ENCODE results near the gene IFIH1.

The IFIH1 gene

DNA sequence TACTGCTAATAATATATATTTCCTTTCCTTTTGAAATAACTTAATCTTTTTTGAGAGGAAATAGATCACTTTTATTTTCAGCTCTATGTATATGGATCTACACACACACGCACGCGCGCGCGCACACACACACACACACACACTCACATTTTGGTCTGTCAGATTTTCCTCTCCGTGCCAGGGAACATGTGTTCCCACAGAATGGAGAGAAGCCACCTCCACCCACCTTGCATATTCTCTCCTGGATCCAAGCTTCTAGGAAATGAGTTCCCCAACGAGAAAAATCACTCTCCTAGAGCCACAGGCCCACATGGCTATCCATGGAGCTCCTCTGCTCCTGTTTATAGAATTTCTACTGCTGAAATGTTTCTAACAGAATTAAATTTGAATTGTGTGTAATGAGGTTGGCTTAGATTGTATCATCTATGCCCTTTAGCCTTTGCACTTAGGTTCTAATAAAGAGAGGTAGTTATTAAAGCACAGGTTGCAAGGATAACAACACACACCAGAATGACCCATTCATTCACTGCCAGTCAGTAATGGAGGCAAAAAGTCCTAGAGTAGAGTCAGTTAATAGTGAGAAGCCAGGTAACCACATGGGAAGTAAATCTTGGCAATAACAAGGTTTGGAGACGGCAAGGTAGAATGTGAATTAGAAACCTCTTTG is 19.7 kb downstream of the IFIH1 start:
- in situ Hi-C loops (cut with MboI; ENCODE audit: low sequenced_read_pairs), result loop anchor here (5.0 kb wide), 1 partner anchor 77 kb away; no protein-coding TSS in a partner anchor
- Histone ChIP-seq H3K27me3 (ENCODE audit: low read depth) (peaks cover 7% of the 10 kb centered on the region; the same call in 1 of the 2 replicates), H3K36me3 (replicated peaks) (no peaks in the 10 kb centered on the region), H3K4me3 (no peak overlapping the region), H3K9me3 (no peaks in the 10 kb centered on the region), H3K4me1 (no peaks in the 10 kb centered on the region)
- DNase-seq (ENCODE audit: low spot score in 2 of 2), result no peak

DNA sequence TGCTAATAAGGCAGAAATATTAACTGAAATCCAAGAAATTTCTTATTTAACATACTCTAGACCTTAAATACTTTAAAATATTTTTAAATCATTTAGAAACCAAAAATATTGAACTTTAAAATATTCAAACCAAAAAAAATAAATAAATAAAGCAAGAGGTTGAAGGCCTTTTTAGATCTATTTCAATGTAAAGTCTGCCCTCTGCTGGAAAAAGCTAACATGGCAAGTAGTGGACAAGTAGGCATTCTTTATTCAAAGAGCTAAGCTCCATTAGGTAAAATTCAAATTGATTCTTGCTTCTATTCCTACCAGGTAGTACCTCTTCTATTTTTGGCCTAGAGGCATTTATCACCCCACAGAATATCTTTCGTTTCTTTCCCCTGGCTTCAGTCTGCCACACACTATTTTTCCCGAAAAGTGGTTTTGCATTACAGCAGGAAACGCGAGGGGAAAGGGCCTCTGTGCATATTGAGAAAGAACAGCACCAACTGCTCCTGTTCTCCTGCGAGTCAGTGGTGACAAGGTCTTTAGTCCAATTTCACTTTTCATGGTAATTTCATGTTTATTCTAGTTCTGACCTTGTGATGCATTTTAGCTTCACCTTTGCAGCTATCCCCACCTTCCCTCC is 20.4 kb downstream of the IFIH1 start:
- peak; percentile 61 to 83 for DNase-seq (ENCODE audit: low spot score in 2 of 2)
- in situ Hi-C loops (cut with MboI; ENCODE audit: low sequenced_read_pairs), result loop anchor here (5.0 kb wide), 1 partner anchor 76 kb away; no protein-coding TSS in a partner anchor
- no peaks in the 10 kb centered on the region for H3K4me1 ChIP-seq
- no peak overlapping the region for H3K4me3 ChIP-seq
- H3K36me3 ChIP-seq (replicated peaks), result no peaks in the 10 kb centered on the region
- H3K27me3 ChIP-seq (ENCODE audit: low read depth), result peaks cover 7% of the 10 kb centered on the region; the same call in 1 of the 2 replicates
- H3K9me3 ChIP-seq, result no peaks in the 10 kb centered on the region

DNA sequence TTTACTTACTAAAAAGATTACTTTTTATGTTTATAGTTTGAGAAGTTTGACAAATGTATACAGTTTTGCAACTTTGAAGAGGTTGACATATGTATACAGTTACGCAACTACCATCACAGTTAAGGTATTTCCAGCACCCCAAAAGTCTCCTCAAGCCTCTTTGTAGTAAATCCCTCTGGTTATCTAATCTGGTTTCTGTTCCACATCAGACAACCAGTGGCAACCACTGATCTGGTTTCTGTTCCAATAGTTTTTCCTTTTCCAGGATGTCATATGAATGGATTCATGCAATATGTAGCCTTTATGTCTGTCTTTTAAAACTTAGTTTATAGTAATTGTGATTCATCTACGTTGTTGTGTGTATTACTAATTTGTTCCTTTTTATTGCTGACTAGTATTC is 23.5 kb downstream of the IFIH1 start:
- in situ Hi-C loops (cut with MboI; ENCODE audit: low sequenced_read_pairs), result loop anchor here (5.0 kb wide), 1 partner anchor 73 kb away; no protein-coding TSS in a partner anchor
- Histone ChIP-seq H3K4me1 (no peaks in the 10 kb centered on the region), H3K9me3 (no peaks in the 10 kb centered on the region), H3K27me3 (ENCODE audit: low read depth) (peaks cover 7% of the 10 kb centered on the region; the same call in 1 of the 2 replicates), H3K36me3 (replicated peaks) (no peaks in the 10 kb centered on the region), H3K4me3 (no peak overlapping the region)
- DNase-seq (ENCODE audit: low spot score in 2 of 2), result no peak

DNA sequence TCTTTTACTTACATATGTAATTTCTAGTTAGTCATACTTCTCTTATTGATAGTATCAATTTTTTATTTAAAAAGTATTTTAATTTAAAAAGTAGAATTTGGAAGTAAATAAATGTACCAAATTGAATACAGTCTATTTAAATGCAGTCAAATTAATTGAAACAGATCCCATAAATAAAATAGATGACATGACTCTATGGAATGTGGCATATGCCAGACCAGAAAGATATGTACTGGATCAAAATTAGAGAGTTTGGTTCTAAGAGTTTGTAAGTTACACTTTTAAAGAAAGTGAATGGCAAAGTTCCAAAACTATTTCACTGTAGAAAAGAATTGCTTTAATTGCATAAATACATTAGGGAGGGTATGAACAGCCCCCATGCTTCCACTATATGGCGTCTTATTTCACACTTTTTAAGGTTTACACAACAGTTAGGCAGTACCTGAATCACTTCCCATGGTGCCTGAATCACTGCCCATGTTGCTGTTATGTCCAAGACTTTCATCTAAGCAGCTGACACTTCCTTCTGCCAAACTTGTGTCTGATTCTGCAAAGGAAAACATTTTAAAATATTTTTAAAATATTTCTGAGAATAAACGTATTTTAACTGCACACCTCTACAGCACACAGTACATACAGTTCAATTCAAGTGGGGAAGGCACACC is 25.2 kb downstream of the IFIH1 start:
- no peak for DNase-seq (ENCODE audit: low spot score in 2 of 2)
- Histone ChIP-seq H3K27me3 (ENCODE audit: low read depth) (peaks cover 7% of the 10 kb centered on the region), H3K9me3 (no peaks in the 10 kb centered on the region), H3K36me3 (replicated peaks) (no peaks in the 10 kb centered on the region), H3K4me1 (no peaks in the 10 kb centered on the region), H3K4me3 (no peak overlapping the region)
- in situ Hi-C loops (cut with MboI; ENCODE audit: low sequenced_read_pairs), result no loop called here

DNA sequence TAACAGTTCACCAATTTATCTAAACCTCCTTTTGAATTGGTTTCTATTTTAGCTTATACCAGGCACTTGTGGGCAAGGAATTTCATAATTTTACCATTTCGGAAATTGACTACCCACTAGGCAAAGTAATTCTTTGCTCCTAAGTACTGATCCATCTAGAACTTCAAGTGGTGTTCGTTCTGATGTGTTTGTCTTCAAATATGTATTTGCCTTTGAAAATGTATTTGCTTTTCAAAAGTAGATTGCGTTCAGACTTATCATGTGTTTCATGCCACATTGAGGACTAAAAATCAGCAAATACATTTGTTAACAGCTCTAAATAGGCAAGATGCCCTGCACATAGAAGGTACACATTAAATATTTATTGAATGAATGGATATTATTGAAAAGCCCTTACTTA is 26.7 kb downstream of the IFIH1 start:
- Histone ChIP-seq H3K4me1 (no peaks in the 10 kb centered on the region), H3K4me3 (no peak overlapping the region), H3K9me3 (no peaks in the 10 kb centered on the region), H3K27me3 (ENCODE audit: low read depth) (peaks cover 7% of the 10 kb centered on the region), H3K36me3 (replicated peaks) (no peaks in the 10 kb centered on the region)
- in situ Hi-C loops (cut with MboI; ENCODE audit: low sequenced_read_pairs), result no loop called here
- DNase-seq (ENCODE audit: low spot score in 2 of 2), result no peak

DNA sequence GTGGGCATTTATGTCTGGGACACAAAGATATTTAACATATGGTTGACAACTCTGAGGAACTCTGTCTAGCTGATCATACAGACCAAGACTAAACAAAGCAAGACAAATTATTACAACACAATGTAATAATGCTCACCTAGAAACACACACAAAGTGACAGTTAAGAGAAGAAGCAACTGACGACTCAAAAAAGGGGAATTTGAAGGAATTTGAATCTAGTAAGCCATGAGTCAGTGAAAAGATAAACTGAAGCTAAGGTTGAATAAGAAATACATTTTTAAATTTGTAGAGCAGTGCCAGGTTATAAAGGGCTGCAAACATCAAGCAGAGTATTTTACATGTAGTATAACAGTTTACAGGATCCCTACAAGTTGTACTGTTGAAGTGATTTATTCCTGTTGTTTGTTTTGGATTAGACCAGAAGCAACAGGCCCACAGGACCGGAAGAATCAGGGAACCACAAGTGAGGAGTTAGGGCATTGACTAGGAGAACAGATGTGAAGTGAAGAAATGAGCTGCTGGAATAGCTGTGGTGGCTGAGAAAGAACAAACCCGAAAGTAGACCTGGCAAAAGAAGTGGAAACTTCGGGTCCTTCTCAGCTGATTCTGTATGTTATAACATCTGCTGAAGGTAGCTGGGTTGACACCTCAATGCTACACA is 35.6 kb downstream of the IFIH1 start:
- in situ Hi-C loops (cut with MboI; ENCODE audit: low sequenced_read_pairs), result no loop called here
- Histone ChIP-seq H3K4me3 (no peak overlapping the region), H3K27me3 (ENCODE audit: low read depth) (peaks cover 4% of the 10 kb centered on the region; the same call in 1 of the 2 replicates), H3K36me3 (replicated peaks) (no peaks in the 10 kb centered on the region), H3K4me1 (no peaks in the 10 kb centered on the region), H3K9me3 (no peaks in the 10 kb centered on the region)
- DNase-seq (ENCODE audit: low spot score in 2 of 2), result no peak

DNA sequence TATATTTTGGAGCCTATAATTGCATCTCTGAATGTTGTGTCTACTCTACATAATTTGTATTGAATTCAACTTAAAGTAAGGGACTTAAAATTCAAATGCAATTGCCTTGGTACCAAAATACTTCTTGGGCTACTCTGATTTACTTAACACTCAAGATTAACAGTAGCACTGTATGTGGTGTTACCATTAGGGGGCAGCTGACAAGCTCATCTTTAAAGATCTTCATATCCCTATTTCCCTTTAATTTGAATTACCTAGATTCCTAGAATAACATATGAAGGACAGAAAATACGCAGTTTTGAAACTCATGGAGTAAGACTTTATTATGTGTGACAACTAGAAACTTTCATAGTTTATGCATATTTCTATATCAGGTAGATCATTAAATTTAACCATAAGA is 37.8 kb downstream of the IFIH1 start:
- no peaks in the 10 kb centered on the region for H3K4me1 ChIP-seq
- DNase-seq (ENCODE audit: low spot score in 2 of 2), result no peak
- in situ Hi-C loops (cut with MboI; ENCODE audit: low sequenced_read_pairs), result no loop called here
- no peaks in the 10 kb centered on the region for H3K36me3 ChIP-seq (replicated peaks)
- no peaks in the 10 kb centered on the region for H3K9me3 ChIP-seq
- peaks cover 4% of the 10 kb centered on the region; the same call in 1 of the 2 replicates for H3K27me3 ChIP-seq (ENCODE audit: low read depth)
- H3K4me3 ChIP-seq, result no peak overlapping the region

DNA sequence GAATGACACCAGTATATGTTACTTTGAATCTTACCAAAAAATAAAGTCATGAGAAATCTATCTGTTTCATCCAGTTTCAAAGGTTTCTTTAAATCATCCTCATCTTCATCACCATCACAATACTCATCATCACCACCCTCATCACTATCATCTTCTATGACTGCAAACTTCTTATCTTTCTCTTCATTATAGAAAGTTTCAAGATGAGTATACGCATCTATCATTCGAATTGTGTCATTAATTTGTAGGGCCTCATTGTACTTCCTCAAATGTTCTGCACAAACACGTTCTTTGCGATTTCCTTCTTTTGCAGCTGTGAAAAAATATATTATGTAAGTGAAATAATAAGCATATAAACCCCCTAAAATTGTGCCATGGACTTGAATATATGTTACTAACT is 41.1 kb downstream of the IFIH1 start:
- no peaks in the 10 kb centered on the region for H3K9me3 ChIP-seq
- no peak overlapping the region for H3K4me3 ChIP-seq
- no peaks in the 10 kb centered on the region for H3K27me3 ChIP-seq (ENCODE audit: low read depth)
- no peaks in the 10 kb centered on the region for H3K36me3 ChIP-seq (replicated peaks)
- H3K4me1 ChIP-seq, result no peaks in the 10 kb centered on the region
- DNase-seq (ENCODE audit: low spot score in 2 of 2), result no peak
- in situ Hi-C loops (cut with MboI; ENCODE audit: low sequenced_read_pairs), result no loop called here

DNA sequence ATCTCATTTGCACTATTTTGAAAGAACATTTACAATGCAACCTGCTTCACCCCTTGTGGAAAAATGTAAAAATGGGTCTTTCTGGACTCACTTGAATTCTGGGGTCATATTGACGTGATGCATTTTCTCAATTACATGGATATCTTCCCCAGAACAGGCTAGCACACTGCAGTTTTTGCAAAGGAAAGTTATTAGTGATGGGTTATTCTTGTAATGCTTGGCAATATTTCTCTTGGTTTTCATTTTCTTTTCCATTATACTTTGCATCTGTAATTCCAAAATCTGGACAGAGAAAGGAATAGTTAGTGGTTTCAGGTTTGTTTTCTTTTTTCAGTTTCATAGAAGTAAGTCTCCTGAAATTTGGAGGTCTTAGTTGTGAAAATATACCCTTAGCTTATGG is 50.5 kb downstream of the IFIH1 start:
- Histone ChIP-seq H3K36me3 (replicated peaks) (no peaks in the 10 kb centered on the region), H3K9me3 (no peaks in the 10 kb centered on the region), H3K4me1 (no peaks in the 10 kb centered on the region), H3K27me3 (ENCODE audit: low read depth) (no peaks in the 10 kb centered on the region), H3K4me3 (no peak overlapping the region)
- DNase-seq (ENCODE audit: low spot score in 2 of 2), result no peak
- in situ Hi-C loops (cut with MboI; ENCODE audit: low sequenced_read_pairs), result no loop called here

DNA sequence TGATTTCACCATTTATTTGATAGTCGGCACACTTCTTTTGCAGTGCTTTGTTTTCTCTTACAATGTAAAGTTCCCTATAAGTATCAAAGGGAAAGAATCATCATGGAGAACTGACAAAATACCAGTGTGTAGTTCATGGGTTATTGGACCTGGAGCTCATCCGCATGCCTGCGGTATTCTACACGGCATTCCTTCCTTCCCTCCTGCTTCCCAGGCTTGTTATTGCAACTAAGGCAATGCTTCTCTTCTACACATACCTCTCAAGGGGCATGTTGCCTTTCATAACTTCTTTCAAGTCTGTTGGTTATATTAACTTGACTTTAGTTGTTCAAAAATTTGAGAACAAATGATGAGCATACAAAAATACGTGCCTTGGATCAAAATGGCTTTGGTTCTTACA is 51.0 kb downstream of the IFIH1 start:
- Histone ChIP-seq H3K4me1 (no peaks in the 10 kb centered on the region), H3K4me3 (no peak overlapping the region), H3K36me3 (replicated peaks) (no peaks in the 10 kb centered on the region), H3K27me3 (ENCODE audit: low read depth) (no peaks in the 10 kb centered on the region), H3K9me3 (no peaks in the 10 kb centered on the region)
- no peak for DNase-seq (ENCODE audit: low spot score in 2 of 2)
- in situ Hi-C loops (cut with MboI; ENCODE audit: low sequenced_read_pairs), result no loop called here

DNA sequence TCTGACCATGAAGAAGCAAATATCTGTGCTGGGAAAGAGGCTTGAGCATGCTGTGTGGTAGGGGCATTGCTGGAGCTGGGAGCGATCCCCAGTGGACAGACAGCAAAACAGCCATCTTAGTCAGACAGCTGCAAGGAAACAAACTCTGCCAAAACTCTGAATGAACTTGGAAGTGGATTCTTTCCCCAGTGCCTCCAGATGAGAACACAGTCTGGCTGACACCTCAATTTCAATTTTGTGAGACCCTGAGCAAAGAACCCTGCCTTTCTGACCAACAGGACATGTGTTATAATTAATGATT is 52.1 kb downstream of the IFIH1 start:
- DNase-seq (ENCODE audit: low spot score in 2 of 2), result no peak
- Histone ChIP-seq H3K9me3 (no peaks in the 10 kb centered on the region), H3K4me1 (peaks cover 7% of the 10 kb centered on the region; the same call in 1 of the 2 replicates), H3K36me3 (replicated peaks) (no peaks in the 10 kb centered on the region), H3K27me3 (ENCODE audit: low read depth) (no peaks in the 10 kb centered on the region), H3K4me3 (no peak overlapping the region)
- in situ Hi-C loops (cut with MboI; ENCODE audit: low sequenced_read_pairs), result no loop called here

DNA sequence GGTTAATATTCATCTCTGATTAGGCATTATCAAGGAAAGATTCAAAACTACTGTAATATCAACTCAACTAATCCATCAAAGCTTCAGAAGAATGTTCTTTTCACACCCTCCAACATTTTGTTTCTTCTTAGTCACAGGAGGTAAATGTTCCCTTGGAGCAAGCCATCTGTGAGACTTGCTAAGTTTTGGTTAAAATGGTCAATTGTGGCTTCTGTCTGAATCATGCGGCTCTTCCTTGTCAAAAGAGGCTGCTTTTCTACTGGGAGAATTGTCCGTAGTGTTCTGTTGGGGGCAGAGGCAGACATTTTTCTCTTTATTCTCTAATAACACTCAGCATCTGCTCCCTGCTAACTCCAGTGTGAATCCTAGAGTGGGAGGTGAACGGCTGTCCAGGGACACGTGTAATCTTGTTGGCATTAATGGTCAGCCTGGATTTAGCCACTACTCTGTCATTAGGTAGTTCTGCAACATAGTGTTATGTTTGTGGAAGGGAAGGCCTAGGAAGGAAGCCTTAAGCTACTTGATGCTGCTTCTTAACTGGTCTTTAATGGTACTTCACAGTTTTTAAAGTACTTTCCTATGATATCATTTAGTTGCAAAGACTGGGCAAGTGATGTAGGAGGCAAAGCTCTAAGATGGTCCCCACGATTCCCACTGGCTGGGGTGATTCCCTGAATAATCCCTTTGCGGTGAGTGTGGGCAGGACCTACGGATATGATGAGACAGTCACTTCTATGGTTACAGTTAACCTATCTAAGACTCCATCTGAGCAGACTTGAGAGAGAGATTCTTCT is 52.6 kb downstream of the IFIH1 start:
- H3K4me1 ChIP-seq, result peaks cover 7% of the 10 kb centered on the region; the same call in 1 of the 2 replicates
- H3K36me3 ChIP-seq (replicated peaks), result no peaks in the 10 kb centered on the region
- H3K4me3 ChIP-seq, result no peak overlapping the region
- no peaks in the 10 kb centered on the region for H3K27me3 ChIP-seq (ENCODE audit: low read depth)
- in situ Hi-C loops (cut with MboI; ENCODE audit: low sequenced_read_pairs), result no loop called here
- no peak for DNase-seq (ENCODE audit: low spot score in 2 of 2)
- no peaks in the 10 kb centered on the region for H3K9me3 ChIP-seq
